IMR-90 (cell line): Measurements from ENCODE around the gene TMCC3. TPM values are rescaled to one million over a fixed set of nuclear protein-coding genes. Genes with fewer than 3 reads are reported as not detected.

Experiments
- ATAC-seq: fragments of 200-7000 bp; cut with Tn5 transposase; 2 replicates; pipeline ENCODE4 v1.9.1; 2020; ENCODE audit warnings: low read depth, mild to moderate bottlenecking, moderate library complexity
- BruUV-seq: library from RNA; stranded (reverse); fragments of 400-500 nt; replicated peaks from 2 replicates; lab custom pipeline; 2021; lab: Mats Ljungman, UMichigan
- CTCF ChIA-PET: fragments of 300-600 bp; formaldehyde crosslinking; extraction: SDS; loops from one replicate; lab custom pipeline; 2021; ENCODE audit warnings: antibody characterized with exemption; lab: Yijun Ruan, JAX
- POLR2A ChIA-PET: fragments of 300-600 bp; sonication (Branson Sonifier 250); formaldehyde crosslinking; loops from one replicate; lab custom pipeline; 2022; ENCODE audit warnings: antibody characterized with exemption; ENCODE audit not compliant: unreplicated experiment; lab: Charles Lee
- DNase-seq: peaks from one replicate; pipeline ENCODE4 v3.0.0; 2013
- H2AFZ ChIP-seq: replicated peaks from 2 replicates; pipeline ENCODE3; 2013; ENCODE audit warnings: low read length, mild to moderate bottlenecking; ENCODE audit not compliant: poor library complexity
- H2AK5ac ChIP-seq: 2 replicates; pipeline ENCODE4 v1.6.1; 2013; ENCODE audit warnings: low read depth, low read length, inconsistent platforms
- H2AK9ac ChIP-seq: replicated peaks from 2 replicates; pipeline ENCODE3; 2013; ENCODE audit warnings: mild to moderate bottlenecking, low read depth, low read length, moderate library complexity; ENCODE audit not compliant: poor library complexity
- H2BK120ac ChIP-seq: 2 replicates; pipeline ENCODE4 v1.6.1; 2013; ENCODE audit warnings: low read depth, low read length, inconsistent platforms
- H2BK15ac ChIP-seq: 3 replicates; pipeline ENCODE4 v1.6.1; 2013; ENCODE audit warnings: low read depth, low read length, inconsistent platforms
- H2BK20ac ChIP-seq: 2 replicates; pipeline ENCODE4 v1.6.1; 2013; ENCODE audit warnings: low read depth, mild to moderate bottlenecking, inconsistent platforms, low read length, moderate library complexity
- H2BK5ac ChIP-seq: 2 replicates; pipeline ENCODE4 v1.6.1; 2013; ENCODE audit warnings: mild to moderate bottlenecking, low read depth, low read length, inconsistent platforms; ENCODE audit not compliant: poor library complexity, severe bottlenecking
- H3K14ac ChIP-seq: replicated peaks from 2 replicates; pipeline ENCODE4 v1.6.1; 2013; ENCODE audit warnings: low read depth, low read length, inconsistent platforms
- H3K18ac ChIP-seq: 2 replicates; pipeline ENCODE4 v1.6.1; 2013; ENCODE audit warnings: low read depth, low read length, control low read depth
- H3K23ac ChIP-seq: 2 replicates; pipeline ENCODE4 v1.6.1; 2013; ENCODE audit warnings: low read depth, low read length, inconsistent platforms
- H3K27ac ChIP-seq: 2 replicates; pipeline ENCODE4 v1.5.1; 2013; ENCODE audit warnings: mild to moderate bottlenecking, control low read depth, low read length; ENCODE audit not compliant: insufficient read depth
- H3K27me3 ChIP-seq: 2 replicates; pipeline ENCODE4 v1.6.1; 2013; ENCODE audit warnings: low read length; ENCODE audit not compliant: control insufficient read depth, insufficient read depth
- H3K36me3 ChIP-seq: 2 replicates; pipeline ENCODE4 v1.6.1; 2013; ENCODE audit warnings: low read length, mixed read lengths; ENCODE audit not compliant: control insufficient read depth, insufficient read depth
- H3K4ac ChIP-seq: 2 replicates; pipeline ENCODE4 v1.6.1; 2013; ENCODE audit warnings: low read depth, low read length, inconsistent platforms
- H3K4me1 ChIP-seq: 2 replicates; pipeline ENCODE4 v1.6.1; 2013; ENCODE audit warnings: low read length, mixed read lengths; ENCODE audit not compliant: control insufficient read depth, insufficient read depth
- H3K4me2 ChIP-seq: 2 replicates; pipeline ENCODE4 v1.6.1; 2013; ENCODE audit warnings: low read depth, mild to moderate bottlenecking, control low read depth, low read length, moderate library complexity
- H3K4me3 ChIP-seq: 2 replicates; pipeline ENCODE4 v1.5.1; 2013; ENCODE audit warnings: low read depth, mild to moderate bottlenecking, control low read depth, low read length, moderate library complexity; ENCODE audit not compliant: insufficient read depth
- H3K56ac ChIP-seq: 2 replicates; pipeline ENCODE4 v1.6.1; 2013; ENCODE audit warnings: low read length, inconsistent platforms; ENCODE audit not compliant: insufficient read depth; ENCODE audit errors: extremely low read depth
- H3K79me1 ChIP-seq, 2 experiments: 2 replicates each; pipeline ENCODE4 v1.6.1; 2013; ENCODE audit warnings: low read length in 2 of 2, inconsistent platforms in 1 of 2, low read depth in 1 of 2
- H3K9ac ChIP-seq: 2 replicates; pipeline ENCODE4 v1.6.1; 2013; ENCODE audit warnings: low read depth, low read length, control low read depth
- H3K9me1 ChIP-seq: 2 replicates; pipeline ENCODE4 v1.6.1; 2013; ENCODE audit warnings: low read length, inconsistent platforms; ENCODE audit not compliant: insufficient read depth
- H3K9me3 ChIP-seq: 2 replicates; pipeline ENCODE4 v1.6.1; 2013; ENCODE audit warnings: low read length; ENCODE audit not compliant: control insufficient read depth, insufficient read depth
- H4K20me1 ChIP-seq: 2 replicates; pipeline ENCODE4 v1.6.1; 2013; ENCODE audit warnings: low read length, inconsistent platforms; ENCODE audit not compliant: insufficient read depth
- H4K5ac ChIP-seq: 2 replicates; pipeline ENCODE4 v1.6.1; 2013; ENCODE audit warnings: mild to moderate bottlenecking, low read depth, low read length, control low read depth
- H4K8ac ChIP-seq, 2 experiments: 2 replicates each; pipeline ENCODE4 v1.6.1; 2013; ENCODE audit warnings: low read depth in 2 of 2, low read length in 2 of 2, control low read depth in 1 of 2, inconsistent platforms in 1 of 2
- H4K91ac ChIP-seq: 2 replicates; pipeline ENCODE4 v1.6.1; 2013; ENCODE audit warnings: low read depth, low read length, inconsistent platforms; ENCODE audit not compliant: insufficient read depth
- CTCF ChIP-seq: conservative IDR thresholded peaks from 2 replicates; pipeline ENCODE4 v1.5.1; 2012; ENCODE audit warnings: mild to moderate bottlenecking, low read depth, low read length, improper control_type of control experiment
- WGBS, 2 experiments: methylation state at CpG; one replicate each; pipeline versions ENCODE4 v1.1.5 to v1.1.7; 2013; ENCODE audit warnings: missing lambda C conversion rate in 2 of 2; ENCODE audit not compliant: insufficient read length in 1 of 2; ENCODE audit errors: extremely low coverage in 2 of 2; 5-methylcytosine and 5-hydroxymethylcytosine counted together
- dilution Hi-C: fragments of 300-500 bp; cut with HindIII; formaldehyde crosslinking; loops from one replicate; pipeline ENCODE4 v1.14.3; 2018; ENCODE audit warnings: low sequenced_read_pairs; ENCODE audit not compliant: unreplicated experiment
- in situ Hi-C: fragments of 300-500 bp; cut with MboI; formaldehyde crosslinking; loops from 3 replicates; pipeline ENCODE4 v1.14.3; 2019; ENCODE audit warnings: low sequenced_read_pairs, inconsistent platforms, mixed read lengths
- intact Hi-C: fragments of 100-400 bp; cut with micrococcal nuclease; formaldehyde crosslinking; loops from 2 replicates; pipeline ENCODE4 v1.10.0; 2022
- polyA plus RNA-seq, 3 experiments: library from polyadenylated mRNA; depleted of rRNA; stranded (reverse); fragments of >200 nt; gene quantifications; 2 replicates each; pipeline ENCODE4 v1.2.3, GENCODE V29; 2012; ENCODE audit warnings: low replicate concordance in 1 of 3
- total RNA-seq: library from RNA; depleted of rRNA; stranded (reverse); fragments of >200 nt; gene quantifications from 2 replicates; pipeline ENCODE4 v1.2.3, GENCODE V29; 2012

TMCC3 gene
- total and polyA plus RNA-seq, 2 of the 4 experiments (the other 2 are of a cell fraction): 0.14 to 0.36 TPM

GRCh38 chr12:94589591-94590001, 60.8 kb downstream of the TMCC3 start:
- no peak overlapping the region for H3K4ac ChIP-seq
- dilution Hi-C loops (no loop called here), in situ Hi-C loops (no loop called here), intact Hi-C loops (no loop called here)
- no peaks in the 10 kb centered on the region for H3K36me3 ChIP-seq
- no peaks in the 10 kb centered on the region for H3K9me1 ChIP-seq
- H3K56ac ChIP-seq: no peak overlapping the region
- no peak overlapping the region for H3K14ac ChIP-seq
- no peaks in the 10 kb centered on the region for H3K79me1 ChIP-seq
- ATAC-seq: no peak
- POLR2A ChIA-PET: interaction anchor here (0.6 kb wide), 1 partner anchor 450 kb away, joined by 5 read pairs; no protein-coding TSS in a partner anchor
- no peak overlapping the region for H3K9ac ChIP-seq
- H2BK15ac ChIP-seq: no peak overlapping the region
- no peak overlapping the region for H3K4me2 ChIP-seq
- no peaks in the 10 kb centered on the region for H3K4me1 ChIP-seq
- no peak overlapping the region for H2AK9ac ChIP-seq
- H2BK5ac ChIP-seq: no peak overlapping the region
- WGBS, 2 experiments: no CpG with 5 or more reads among the region's 5 CpGs
- no peaks in the 10 kb centered on the region for H4K20me1 ChIP-seq
- no peak overlapping the region for H4K5ac ChIP-seq
- DNase-seq: no peak
- no peak overlapping the region for H2BK120ac ChIP-seq
- no peak overlapping the region for H3K27ac ChIP-seq
- H3K9me3 ChIP-seq: no peaks in the 10 kb centered on the region
- no peak overlapping the region for H3K4me3 ChIP-seq
- no peak overlapping the region for H2AK5ac ChIP-seq
- H3K18ac ChIP-seq: no peak overlapping the region
- no peak overlapping the region for H4K91ac ChIP-seq
- no peak overlapping the region for H3K23ac ChIP-seq
- no peak for TF ChIP-seq CTCF
- CTCF ChIA-PET: no interaction called here
- H2AFZ ChIP-seq: no peak overlapping the region
- H2BK20ac ChIP-seq: no peak overlapping the region
- peaks cover 11% of the 10 kb centered on the region for H3K27me3 ChIP-seq
- BruUV-seq: no TSS peak
- H4K8ac ChIP-seq: no peak overlapping the region
